OCI-LY7 (cell line): ENCODE data around the gene NLRP9. TPM values are rescaled to one million over a fixed set of nuclear protein-coding genes. Genes with fewer than 3 reads are reported as not detected.

Source experiments
- BruUV-seq: library from RNA; stranded (reverse); fragments of 400-500 nt; replicated peaks from 2 replicates; lab custom pipeline; 2021; lab: Mats Ljungman, UMichigan
- CTCF ChIA-PET: fragments of 300-600 bp; sonication (Branson Sonifier 250); formaldehyde crosslinking; loops from one replicate; lab custom pipeline; 2022; ENCODE audit warnings: antibody characterized with exemption; ENCODE audit not compliant: unreplicated experiment; lab: Charles Lee
- POLR2A ChIA-PET: fragments of 300-600 bp; sonication (Branson Sonifier 250); formaldehyde crosslinking; loops from one replicate; lab custom pipeline; 2022; ENCODE audit warnings: antibody characterized with exemption; lab: Charles Lee
- DNase-seq: peaks from one replicate; pipeline ENCODE4 v3.0.0-alpha.2; 2015; ENCODE audit warnings: low spot score
- H2AFZ ChIP-seq: fragments of 200-600 bp; sonication (generic), shearing (Covaris generic); 2 replicates; pipeline ENCODE4 v1.6.1; 2014; ENCODE audit warnings: mild to moderate bottlenecking, antibody characterized with exemption, low read length, moderate library complexity
- H3K27ac ChIP-seq: fragments of 200-600 bp; sonication (generic); 2 replicates; pipeline ENCODE4 v1.5.1; 2014; ENCODE audit warnings: mixed run types, low read depth, mild to moderate bottlenecking, moderate library complexity, low read length, inconsistent platforms; ENCODE audit not compliant: poor library complexity, severe bottlenecking
- H3K36me3 ChIP-seq: fragments of 200-600 bp; sonication (generic); 2 replicates; pipeline ENCODE4 v1.6.1; 2014; ENCODE audit warnings: mild to moderate bottlenecking, antibody characterized with exemption, low read length, moderate library complexity, mixed read lengths; ENCODE audit not compliant: insufficient read depth
- H3K4me1 ChIP-seq: fragments of 200-600 bp; sonication (generic); 2 replicates; pipeline ENCODE4 v1.5.1; 2014; ENCODE audit warnings: mild to moderate bottlenecking, low read length; ENCODE audit not compliant: insufficient read depth, poor library complexity, severe bottlenecking
- H3K4me2 ChIP-seq: fragments of 200-600 bp; sonication (generic); 2 replicates; pipeline ENCODE4 v1.6.1; 2014; ENCODE audit warnings: mild to moderate bottlenecking, low read length
- H3K4me3 ChIP-seq: fragments of 200-600 bp; sonication (generic); 2 replicates; pipeline ENCODE4 v1.5.1; 2014; ENCODE audit warnings: mild to moderate bottlenecking, low read depth, low read length; ENCODE audit not compliant: poor library complexity, severe bottlenecking
- H3K79me2 ChIP-seq: fragments of 200-600 bp; sonication (generic); 2 replicates; pipeline ENCODE4 v1.6.1; 2016; ENCODE audit warnings: low read depth, mild to moderate bottlenecking, low read length, moderate library complexity, mixed read lengths; ENCODE audit not compliant: insufficient read depth
- H3K9me2 ChIP-seq: fragments of 200-600 bp; sonication (generic); 2 replicates; pipeline ENCODE4 v1.6.1; 2016; ENCODE audit warnings: mild to moderate bottlenecking, low read length, mixed read lengths; ENCODE audit not compliant: insufficient read depth
- H3K9me3 ChIP-seq: fragments of 200-600 bp; sonication (generic); 2 replicates; pipeline ENCODE4 v1.6.1; 2014; ENCODE audit warnings: mild to moderate bottlenecking, mixed run types, low read length, mixed read lengths
- H4K20me1 ChIP-seq: fragments of 200-600 bp; sonication (generic); 2 replicates; pipeline ENCODE4 v1.6.1; 2014; ENCODE audit warnings: mild to moderate bottlenecking, antibody characterized with exemption, low read length, moderate library complexity, mixed read lengths; ENCODE audit not compliant: insufficient read depth
- EZH2phosphoT487 ChIP-seq: fragments of 200-600 bp; sonication (generic); IDR thresholded peaks from 2 replicates; pipeline ENCODE4 v1.6.1; 2018; ENCODE audit warnings: low read depth, borderline replicate concordance, mild to moderate bottlenecking, mixed run types, antibody characterized with exemption, low read length, moderate library complexity, mixed read lengths
- intact Hi-C: fragments of 100-400 bp; cut with micrococcal nuclease; formaldehyde crosslinking; loops from one replicate; pipeline ENCODE4 v1.10.0; 2022; ENCODE audit not compliant: unreplicated experiment
- total RNA-seq, 2 experiments: library from RNA; depleted of rRNA in 1 of 2; stranded (reverse); fragments of >200 nt in 1 of 2; shearing (Covaris generic) in 1 of 2; gene quantifications; 2 replicates each; pipeline ENCODE4 v1.2.3, GENCODE V29; 2014 to 2022
- TF ChIP-seq, protein P1 (sequence below): fragments of 200-600 bp; sonication (generic); conservative IDR thresholded peaks from 2 replicates; pipeline ENCODE4 v1.5.1; 2014; ENCODE audit warnings: mild to moderate bottlenecking, antibody characterized with exemption, low read length, moderate library complexity, mixed read lengths

Gene NLRP9
- total RNA-seq, 2 experiments from 2014 or later = not detected

DNA sequence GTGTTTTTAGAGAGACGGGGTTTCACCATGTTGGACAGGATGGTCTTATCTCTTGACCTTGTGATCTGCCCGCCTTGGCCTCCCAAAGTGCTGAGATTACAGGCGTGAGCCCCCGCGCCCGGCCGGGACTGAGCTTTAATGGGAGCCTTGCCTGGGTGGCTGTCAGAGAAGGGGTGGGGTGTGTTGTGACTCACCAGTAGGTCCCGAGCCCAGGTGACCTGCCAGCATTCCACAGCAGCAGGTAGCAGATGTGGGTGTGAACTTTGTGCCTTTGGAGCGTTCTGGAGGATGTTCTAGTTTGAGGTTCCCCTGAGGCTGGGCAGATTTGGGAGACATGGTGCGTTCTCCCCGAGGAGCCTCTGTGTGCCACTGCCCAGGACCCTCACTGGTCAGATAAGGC is 70.2 kb downstream of the NLRP9 start:
- Histone ChIP-seq H3K9me3 (no peaks in the 10 kb centered on the region), H3K4me3 (no peak overlapping the region), H3K4me1 (peaks cover 5% of the 10 kb centered on the region), H2AFZ (no peak overlapping the region), H3K9me2 (no peaks in the 10 kb centered on the region), H3K27ac (no peak overlapping the region), H3K36me3 (peaks cover 97% of the 10 kb centered on the region), H3K79me2 (peaks cover 28% of the 10 kb centered on the region; the same call in 1 of the 2 replicates), H4K20me1 (peaks cover under 1% of the 10 kb centered on the region; the same call in 1 of the 2 replicates), H3K4me2 (no peak overlapping the region)
- TF ChIP-seq, protein P1, sequence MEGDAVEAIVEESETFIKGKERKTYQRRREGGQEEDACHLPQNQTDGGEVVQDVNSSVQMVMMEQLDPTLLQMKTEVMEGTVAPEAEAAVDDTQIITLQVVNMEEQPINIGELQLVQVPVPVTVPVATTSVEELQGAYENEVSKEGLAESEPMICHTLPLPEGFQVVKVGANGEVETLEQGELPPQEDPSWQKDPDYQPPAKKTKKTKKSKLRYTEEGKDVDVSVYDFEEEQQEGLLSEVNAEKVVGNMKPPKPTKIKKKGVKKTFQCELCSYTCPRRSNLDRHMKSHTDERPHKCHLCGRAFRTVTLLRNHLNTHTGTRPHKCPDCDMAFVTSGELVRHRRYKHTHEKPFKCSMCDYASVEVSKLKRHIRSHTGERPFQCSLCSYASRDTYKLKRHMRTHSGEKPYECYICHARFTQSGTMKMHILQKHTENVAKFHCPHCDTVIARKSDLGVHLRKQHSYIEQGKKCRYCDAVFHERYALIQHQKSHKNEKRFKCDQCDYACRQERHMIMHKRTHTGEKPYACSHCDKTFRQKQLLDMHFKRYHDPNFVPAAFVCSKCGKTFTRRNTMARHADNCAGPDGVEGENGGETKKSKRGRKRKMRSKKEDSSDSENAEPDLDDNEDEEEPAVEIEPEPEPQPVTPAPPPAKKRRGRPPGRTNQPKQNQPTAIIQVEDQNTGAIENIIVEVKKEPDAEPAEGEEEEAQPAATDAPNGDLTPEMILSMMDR = no peak
- no peak for TF ChIP-seq EZH2phosphoT487
- ChIA-PET POLR2A (no interaction called here), CTCF (no interaction called here)
- BruUV-seq = no TSS peak
- DNase-seq = no peak
- intact Hi-C loops = no loop called here

GRCh38 chr19:55667511-55667910 is 70.7 kb downstream of the NLRP9 start:
- H3K9me3 ChIP-seq = no peaks in the 10 kb centered on the region
- no peak overlapping the region for H3K27ac ChIP-seq
- H4K20me1 ChIP-seq = peaks cover 5% of the 10 kb centered on the region; the same call in 1 of the 2 replicates
- no peaks in the 10 kb centered on the region for H3K9me2 ChIP-seq
- no peak overlapping the region for H3K4me3 ChIP-seq
- no TSS peak for BruUV-seq
- DNase-seq = no peak
- peaks cover 97% of the 10 kb centered on the region for H3K36me3 ChIP-seq
- H3K4me1 ChIP-seq = peaks cover 5% of the 10 kb centered on the region
- H3K79me2 ChIP-seq = peaks cover 30% of the 10 kb centered on the region; the same call in 1 of the 2 replicates
- H2AFZ ChIP-seq = no peak overlapping the region
- no peak overlapping the region for H3K4me2 ChIP-seq
- TF ChIP-seq EZH2phosphoT487 = no peak
- TF ChIP-seq, protein P1 = no peak
- ChIA-PET CTCF (no interaction called here), POLR2A (no interaction called here)
- intact Hi-C loops = no loop called here

- Histone ChIP-seq H2AFZ (no peak overlapping the region), H3K4me3 (no peak overlapping the region), H3K9me2 (no peaks in the 10 kb centered on the region), H3K36me3 (peaks cover 97% of the 10 kb centered on the region), H3K9me3 (no peaks in the 10 kb centered on the region), H3K79me2 (peaks cover 28% of the 10 kb centered on the region; the same call in 1 of the 2 replicates), H3K27ac (no peak overlapping the region), H4K20me1 (peaks cover 5% of the 10 kb centered on the region; the same call in 1 of the 2 replicates), H3K4me2 (no peak overlapping the region), H3K4me1 (peaks cover 5% of the 10 kb centered on the region)
- CTCF ChIA-PET = no interaction called here
- POLR2A ChIA-PET = no interaction called here
- no TSS peak for BruUV-seq
- intact Hi-C loops = no loop called here
- TF ChIP-seq EZH2phosphoT487 = no peak
- TF ChIP-seq, protein P1 = no peak
- DNase-seq = no peak
These were observed 71.2 kb downstream of the NLRP9 start for GRCh38 chr19:55667006-55667381.
